Activated CD8-positive, alpha-beta T cell treated with anti-CD3 and anti-CD28 coated beads, Interleukin-2, amount 10 ng/mL, durations not matched to agents 7 days and 5 days (primary cell): ENCODE results near the gene ZBTB16. TPM values are rescaled to one million over a fixed set of nuclear protein-coding genes. Genes with fewer than 3 reads are reported as not detected.

Source experiments
- ATAC-seq: fragments of 150-1000 bp; cut with Tn5 transposase; one replicate; pipeline ENCODE4 v1.10.0; 2021; ENCODE audit warnings: moderate library complexity
- CTCF ChIA-PET: fragments of 350-600 bp; sonication (Branson Sonifier 250); formaldehyde crosslinking; loops from one replicate; lab custom pipeline; 2021; ENCODE audit warnings: antibody characterized with exemption; lab: Charles Lee
- POLR2A ChIA-PET: fragments of 350-600 bp; sonication (Branson Sonifier 250); formaldehyde crosslinking; loops from one replicate; lab custom pipeline; 2021; ENCODE audit warnings: antibody characterized with exemption; lab: Charles Lee
- DNase-seq: peaks from one replicate; pipeline ENCODE4 v3.0.0-alpha.2; 2020
- H3K27ac Mint-ChIP-seq: one replicate; pipeline ENCODE4 v1.8.0; 2021; ENCODE audit warnings: mild to moderate bottlenecking, mixed read lengths
- H3K27me3 Mint-ChIP-seq: one replicate; pipeline ENCODE4 v1.8.0; 2021; ENCODE audit warnings: low read depth, mixed read lengths
- H3K36me3 Mint-ChIP-seq: one replicate; pipeline ENCODE4 v1.8.0; 2021; ENCODE audit warnings: low read depth, mixed read lengths
- H3K4me1 Mint-ChIP-seq: one replicate; pipeline ENCODE4 v1.8.0; 2021; ENCODE audit warnings: low read depth, mixed read lengths
- H3K4me3 Mint-ChIP-seq: one replicate; pipeline ENCODE4 v1.8.0; 2021; ENCODE audit warnings: mild to moderate bottlenecking, mixed read lengths
- H3K9me3 Mint-ChIP-seq: one replicate; pipeline ENCODE4 v1.8.0; 2022; ENCODE audit warnings: mixed read lengths; ENCODE audit not compliant: insufficient read depth
- total RNA-seq, 2 experiments: library from RNA; stranded (reverse); gene quantifications; one replicate each; pipeline ENCODE4 v1.2.3, GENCODE V29; 2021

The ZBTB16 gene
- total RNA-seq, 2 experiments from 2014 or later = 16.3 to 16.4 TPM

GRCh38 chr11:114291381-114291780 lies 231.9 kb downstream of the ZBTB16 start:
- no peaks in the 10 kb centered on the region for H3K9me3 Mint-ChIP-seq
- no peak for DNase-seq
- POLR2A ChIA-PET = no interaction called here
- H3K27me3 Mint-ChIP-seq = peaks cover 22% of the 10 kb centered on the region
- CTCF ChIA-PET = interaction anchor here (1.6 to 2.7 kb wide), 3 partner anchors 10 to 30 kb away, joined by 4 to 7 read pairs (median 6); no protein-coding TSS in a partner anchor
- H3K36me3 Mint-ChIP-seq = no peaks in the 10 kb centered on the region
- no peak for ATAC-seq
- H3K4me3 Mint-ChIP-seq = no peak overlapping the region
- no peak overlapping the region for H3K27ac Mint-ChIP-seq
- no peaks in the 10 kb centered on the region for H3K4me1 Mint-ChIP-seq

- ATAC-seq (no peak), DNase-seq (no peak)
- no peaks in the 10 kb centered on the region for H3K36me3 Mint-ChIP-seq
- H3K4me3 Mint-ChIP-seq = no peak overlapping the region
- no peaks in the 10 kb centered on the region for H3K4me1 Mint-ChIP-seq
- peaks cover 21% of the 10 kb centered on the region for H3K27me3 Mint-ChIP-seq
- H3K27ac Mint-ChIP-seq = no peak overlapping the region
- H3K9me3 Mint-ChIP-seq = no peaks in the 10 kb centered on the region
- CTCF ChIA-PET = interaction anchor here (1.6 to 2.7 kb wide), 2 partner anchors 11 to 31 kb away, joined by 6 to 7 read pairs; no protein-coding TSS in a partner anchor
- POLR2A ChIA-PET = no interaction called here
Measured at GRCh38 chr11:114291842-114292680, 232.6 kb downstream of the ZBTB16 start.

- Mint-ChIP-seq H3K4me3 (no peak overlapping the region), H3K36me3 (no peaks in the 10 kb centered on the region), H3K4me1 (no peaks in the 10 kb centered on the region), H3K9me3 (no peaks in the 10 kb centered on the region), H3K27ac (no peak overlapping the region), H3K27me3 (peaks cover 17% of the 10 kb centered on the region)
- DNase-seq = no peak
- no peak for ATAC-seq
- POLR2A ChIA-PET = interaction anchor here (0.6 kb wide), 1 partner anchor 27 kb away, joined by 3 read pairs; no protein-coding TSS in a partner anchor
- CTCF ChIA-PET = interaction anchor here (2.7 kb wide), 1 partner anchor 12 kb away, joined by 7 read pairs; no protein-coding TSS in a partner anchor
Measured at GRCh38 chr11:114293201-114293711, 233.7 kb downstream of the ZBTB16 start.

- H3K9me3 Mint-ChIP-seq = peaks cover 4% of the 10 kb centered on the region
- DNase-seq (no peak), ATAC-seq (no peak)
- no peaks in the 10 kb centered on the region for H3K36me3 Mint-ChIP-seq
- POLR2A ChIA-PET = no interaction called here
- H3K27me3 Mint-ChIP-seq = peaks cover 15% of the 10 kb centered on the region
- no peak within 1 kb of the TSS for H3K27ac Mint-ChIP-seq
- H3K4me3 Mint-ChIP-seq = no peak within 1 kb of the TSS
- H3K4me1 Mint-ChIP-seq = no peaks in the 10 kb centered on the region
- CTCF ChIA-PET = no interaction called here
Measured at GRCh38 chr11:114295676-114296604, 236.4 kb downstream of the ZBTB16 start, which contains the start of gene NNMT. TSS of gene NNMT (plus strand) at chr11:114296399. CDS start at chr11:114296557, 158 bp downstream.

GRCh38 chr11:114296605-114297372 lies 237.3 kb downstream of the ZBTB16 start:
- DNase-seq = no peak
- Mint-ChIP-seq H3K36me3 (no peaks in the 10 kb centered on the region), H3K4me1 (no peaks in the 10 kb centered on the region), H3K27ac (no peak overlapping the region), H3K9me3 (peaks cover 4% of the 10 kb centered on the region), H3K27me3 (peaks cover 17% of the 10 kb centered on the region), H3K4me3 (no peak overlapping the region)
- CTCF ChIA-PET = no interaction called here
- POLR2A ChIA-PET = no interaction called here
- ATAC-seq = no peak

- H3K9me3 Mint-ChIP-seq = peaks cover 4% of the 10 kb centered on the region
- ChIA-PET POLR2A (no interaction called here), CTCF (no interaction called here)
- DNase-seq = no peak
- no peak for ATAC-seq
- no peaks in the 10 kb centered on the region for H3K4me1 Mint-ChIP-seq
- H3K27me3 Mint-ChIP-seq = peaks cover 22% of the 10 kb centered on the region
- H3K36me3 Mint-ChIP-seq = no peaks in the 10 kb centered on the region
- no peak overlapping the region for H3K4me3 Mint-ChIP-seq
- H3K27ac Mint-ChIP-seq = no peak overlapping the region
Measured at GRCh38 chr11:114297806-114298709, 238.5 kb downstream of the ZBTB16 start.

GRCh38 chr11:114298710-114299109 lies 239.2 kb downstream of the ZBTB16 start:
- POLR2A ChIA-PET = no interaction called here
- H3K27me3 Mint-ChIP-seq = peaks cover 22% of the 10 kb centered on the region
- CTCF ChIA-PET = no interaction called here
- H3K36me3 Mint-ChIP-seq = no peaks in the 10 kb centered on the region
- no peak for ATAC-seq
- no peaks in the 10 kb centered on the region for H3K4me1 Mint-ChIP-seq
- H3K9me3 Mint-ChIP-seq = peaks cover 4% of the 10 kb centered on the region
- H3K4me3 Mint-ChIP-seq = no peak overlapping the region
- no peak for DNase-seq
- H3K27ac Mint-ChIP-seq = no peak overlapping the region

Other genes starting within 250 kb of the ZBTB16 start
- 10 to 100 TPM; 46.8 to 53.0 TPM for gene USP28, start 184.1 kb upstream of the ZBTB16 start, total RNA-seq
- not detected for gene HTR3B, start 154.9 kb upstream of the ZBTB16 start, total RNA-seq
- gene HTR3A, start 84.6 kb upstream of the ZBTB16 start, total RNA-seq = not detected
- gene NNMT, start 236.7 kb downstream of the ZBTB16 start, total RNA-seq = not detected